ENCODE measurements around the gene ARHGAP6. TPM values are rescaled to one million over a fixed set of nuclear protein-coding genes. Genes with fewer than 3 reads are reported as not detected.

ARHGAP6 gene
- polyA plus RNA-seq, 4 donors = 1.1 to 3.5 (median 3.3) TPM; not detected in 1

- FAIRE-seq = no peak
- Histone ChIP-seq H3K36me3 (ENCODE audit: control insufficient read depth in 3 of 3, insufficient read depth in 2 of 3, low read depth in 1 of 3, low read length in 3 of 3) (no peaks in the 10 kb centered on the region), H3K4me3 (ENCODE audit: low read depth in 1 of 3, low read length in 3 of 3) (no peak overlapping the region), H3K9me3 (ENCODE audit: control insufficient read depth in 2 of 2, insufficient read depth in 1 of 2, low read depth in 1 of 2, low read length in 1 of 2) (no peaks in the 10 kb centered on the region), H3K4me1 (ENCODE audit: control insufficient read depth in 3 of 3, insufficient read depth in 2 of 3, low read depth in 1 of 3, low read length in 2 of 3) (no peaks in the 10 kb centered on the region), H3K27me3 (ENCODE audit: control insufficient read depth in 3 of 3, insufficient read depth in 3 of 3, low read length in 3 of 3) (no peaks in the 10 kb centered on the region), H3K27ac (ENCODE audit: low read depth in 1 of 3, low read length in 2 of 3) (no peak overlapping the region)
- no peak for DNase-seq
- WGBS, 3 donors = 56 to 75% (median 58%) methylated on average over 4 of the region's 4 CpGs
Measured at GRCh38 chrX:11210415-11210801, 455.3 kb downstream of the ARHGAP6 start.

GRCh38 chrX:11209798-11210414 lies 455.8 kb downstream of the ARHGAP6 start:
- H3K27ac ChIP-seq (ENCODE audit: low read depth in 1 of 3, low read length in 2 of 3) = no peak overlapping the region
- no peaks in the 10 kb centered on the region for H3K4me1 ChIP-seq (ENCODE audit: control insufficient read depth in 3 of 3, insufficient read depth in 2 of 3, low read depth in 1 of 3, low read length in 2 of 3)
- H3K4me3 ChIP-seq (ENCODE audit: low read depth in 1 of 3, low read length in 3 of 3) = no peak overlapping the region
- WGBS, 3 donors = 67 to 86% (median 79%) methylated on average over 2 of the region's 2 CpGs
- DNase-seq = no peak
- no peaks in the 10 kb centered on the region for H3K36me3 ChIP-seq (ENCODE audit: control insufficient read depth in 3 of 3, insufficient read depth in 2 of 3, low read depth in 1 of 3, low read length in 3 of 3)
- H3K27me3 ChIP-seq (ENCODE audit: control insufficient read depth in 3 of 3, insufficient read depth in 3 of 3, low read length in 3 of 3) = no peaks in the 10 kb centered on the region
- no peak for FAIRE-seq
- H3K9me3 ChIP-seq (ENCODE audit: control insufficient read depth in 2 of 2, insufficient read depth in 1 of 2, low read depth in 1 of 2, low read length in 1 of 2) = no peaks in the 10 kb centered on the region

GRCh38 chrX:11206716-11207115 lies 459.0 kb downstream of the ARHGAP6 start:
- no peak for FAIRE-seq
- Histone ChIP-seq H3K27me3 (ENCODE audit: control insufficient read depth in 3 of 3, insufficient read depth in 3 of 3, low read length in 3 of 3) (no peaks in the 10 kb centered on the region), H3K27ac (ENCODE audit: low read depth in 1 of 3, low read length in 2 of 3) (no peak overlapping the region), H3K9me3 (ENCODE audit: control insufficient read depth in 2 of 2, insufficient read depth in 1 of 2, low read depth in 1 of 2, low read length in 1 of 2) (no peaks in the 10 kb centered on the region), H3K4me1 (ENCODE audit: control insufficient read depth in 3 of 3, insufficient read depth in 2 of 3, low read depth in 1 of 3, low read length in 2 of 3) (no peaks in the 10 kb centered on the region), H3K36me3 (ENCODE audit: control insufficient read depth in 3 of 3, insufficient read depth in 2 of 3, low read depth in 1 of 3, low read length in 3 of 3) (no peaks in the 10 kb centered on the region), H3K4me3 (ENCODE audit: low read depth in 1 of 3, low read length in 3 of 3) (no peak overlapping the region)
- 45 to 73% (median 64%) methylated on average over 1 of the region's 1 CpG for WGBS, 3 donors
- no peak for DNase-seq

GRCh38 chrX:11205796-11206195 lies 459.9 kb downstream of the ARHGAP6 start:
- H3K4me3 ChIP-seq (ENCODE audit: low read depth in 1 of 3, low read length in 3 of 3) = no peak overlapping the region
- H3K9me3 ChIP-seq (ENCODE audit: control insufficient read depth in 2 of 2, insufficient read depth in 1 of 2, low read depth in 1 of 2, low read length in 1 of 2) = no peaks in the 10 kb centered on the region
- H3K36me3 ChIP-seq (ENCODE audit: control insufficient read depth in 3 of 3, insufficient read depth in 2 of 3, low read depth in 1 of 3, low read length in 3 of 3) = no peaks in the 10 kb centered on the region
- H3K4me1 ChIP-seq (ENCODE audit: control insufficient read depth in 3 of 3, insufficient read depth in 2 of 3, low read depth in 1 of 3, low read length in 2 of 3) = no peaks in the 10 kb centered on the region
- DNase-seq (no peak), FAIRE-seq (no peak)
- H3K27me3 ChIP-seq (ENCODE audit: control insufficient read depth in 3 of 3, insufficient read depth in 3 of 3, low read length in 3 of 3) = no peaks in the 10 kb centered on the region
- WGBS, 3 donors = 58 to 80% (median 76%) methylated on average over 4 of the region's 4 CpGs
- H3K27ac ChIP-seq (ENCODE audit: low read depth in 1 of 3, low read length in 2 of 3) = no peak overlapping the region

- Histone ChIP-seq H3K4me3 (ENCODE audit: low read depth in 1 of 3, low read length in 3 of 3) (no peak overlapping the region), H3K4me1 (ENCODE audit: control insufficient read depth in 3 of 3, insufficient read depth in 2 of 3, low read depth in 1 of 3, low read length in 2 of 3) (no peaks in the 10 kb centered on the region), H3K9me3 (ENCODE audit: control insufficient read depth in 2 of 2, insufficient read depth in 1 of 2, low read depth in 1 of 2, low read length in 1 of 2) (no peaks in the 10 kb centered on the region), H3K27ac (ENCODE audit: low read depth in 1 of 3, low read length in 2 of 3) (no peak overlapping the region), H3K27me3 (ENCODE audit: control insufficient read depth in 3 of 3, insufficient read depth in 3 of 3, low read length in 3 of 3) (no peaks in the 10 kb centered on the region), H3K36me3 (ENCODE audit: control insufficient read depth in 3 of 3, insufficient read depth in 2 of 3, low read depth in 1 of 3, low read length in 3 of 3) (no peaks in the 10 kb centered on the region)
- FAIRE-seq = no peak
- WGBS, 3 donors = 14 to 52% (median 17%) methylated on average over 1 of the region's 1 CpG
- no peak for DNase-seq
Measured at GRCh38 chrX:11197671-11198070, 468.0 kb downstream of the ARHGAP6 start.

- no peak for DNase-seq
- no peak for FAIRE-seq
Measured at GRCh38 chrX:11196476-11196875, 469.2 kb downstream of the ARHGAP6 start.

GRCh38 chrX:11193035-11193469 lies 472.7 kb downstream of the ARHGAP6 start:
- Histone ChIP-seq H3K36me3 (ENCODE audit: control insufficient read depth in 3 of 3, insufficient read depth in 2 of 3, low read depth in 1 of 3, low read length in 3 of 3) (no peaks in the 10 kb centered on the region), H3K9me3 (ENCODE audit: control insufficient read depth in 2 of 2, insufficient read depth in 1 of 2, low read depth in 1 of 2, low read length in 1 of 2) (no peaks in the 10 kb centered on the region), H3K4me3 (ENCODE audit: low read depth in 1 of 3, low read length in 3 of 3) (no peak overlapping the region), H3K27ac (ENCODE audit: low read depth in 1 of 3, low read length in 2 of 3) (peak overlapping the region in 1 of 3 donors; percentile 54), H3K4me1 (ENCODE audit: control insufficient read depth in 3 of 3, insufficient read depth in 2 of 3, low read depth in 1 of 3, low read length in 2 of 3) (no peaks in the 10 kb centered on the region), H3K27me3 (ENCODE audit: control insufficient read depth in 3 of 3, insufficient read depth in 3 of 3, low read length in 3 of 3) (no peaks in the 10 kb centered on the region)
- DNase-seq (peak in 1 of 2 donors; percentile 58), FAIRE-seq (peak; percentile 55)
- 18 to 35% (median 23%) methylated on average over 5 of the region's 5 CpGs for WGBS, 3 donors

More at GRCh38 chrX:11196476-11196875, 469.2 kb downstream of the ARHGAP6 start:
- Histone ChIP-seq H3K27ac (ENCODE audit: low read depth in 1 of 3, low read length in 2 of 3) (no peak overlapping the region), H3K4me1 (ENCODE audit: control insufficient read depth in 3 of 3, insufficient read depth in 2 of 3, low read depth in 1 of 3, low read length in 2 of 3) (no peaks in the 10 kb centered on the region), H3K36me3 (ENCODE audit: control insufficient read depth in 3 of 3, insufficient read depth in 2 of 3, low read depth in 1 of 3, low read length in 3 of 3) (no peaks in the 10 kb centered on the region), H3K9me3 (ENCODE audit: control insufficient read depth in 2 of 2, insufficient read depth in 1 of 2, low read depth in 1 of 2, low read length in 1 of 2) (no peaks in the 10 kb centered on the region), H3K4me3 (ENCODE audit: low read depth in 1 of 3, low read length in 3 of 3) (no peak overlapping the region), H3K27me3 (ENCODE audit: control insufficient read depth in 3 of 3, insufficient read depth in 3 of 3, low read length in 3 of 3) (no peaks in the 10 kb centered on the region)
- 51 to 82% (median 73%) methylated on average over 2 of the region's 2 CpGs for WGBS, 3 donors

- 49 to 72% (median 52%) methylated on average over 8 of the region's 8 CpGs for WGBS, 3 donors
- no peak for FAIRE-seq
- H3K27ac ChIP-seq (ENCODE audit: low read depth in 1 of 3, low read length in 2 of 3) = no peak overlapping the region
- no peaks in the 10 kb centered on the region for H3K4me1 ChIP-seq (ENCODE audit: control insufficient read depth in 3 of 3, insufficient read depth in 2 of 3, low read depth in 1 of 3, low read length in 2 of 3)
- H3K4me3 ChIP-seq (ENCODE audit: low read depth in 1 of 3, low read length in 3 of 3) = no peak overlapping the region
- H3K27me3 ChIP-seq (ENCODE audit: control insufficient read depth in 3 of 3, insufficient read depth in 3 of 3, low read length in 3 of 3) = no peaks in the 10 kb centered on the region
- DNase-seq = peak; percentile 54 to 74
- H3K9me3 ChIP-seq (ENCODE audit: control insufficient read depth in 2 of 2, insufficient read depth in 1 of 2, low read depth in 1 of 2, low read length in 1 of 2) = no peaks in the 10 kb centered on the region
- H3K36me3 ChIP-seq (ENCODE audit: control insufficient read depth in 3 of 3, insufficient read depth in 2 of 3, low read depth in 1 of 3, low read length in 3 of 3) = no peaks in the 10 kb centered on the region
Measured at GRCh38 chrX:11190745-11191510, 474.8 kb downstream of the ARHGAP6 start.
